Glomerular visceral epithelial cell (primary cell): ENCODE measurements around the gene ITGB6.
A peak's percentile ranks its signal among the peaks of the same experiment; 100 is the strongest.
"Not testable (repeated sequence)": the region's sequence is repeated elsewhere in the genome, so short reads cannot be mapped to it uniquely, and the experiment has no call there.

ENCODE experiments used
- DNase-seq: peaks from one replicate; pipeline ENCODE4 v3.0.0-alpha.2; 2016; ENCODE audit errors: extremely low spot score

The ITGB6 gene

DNA sequence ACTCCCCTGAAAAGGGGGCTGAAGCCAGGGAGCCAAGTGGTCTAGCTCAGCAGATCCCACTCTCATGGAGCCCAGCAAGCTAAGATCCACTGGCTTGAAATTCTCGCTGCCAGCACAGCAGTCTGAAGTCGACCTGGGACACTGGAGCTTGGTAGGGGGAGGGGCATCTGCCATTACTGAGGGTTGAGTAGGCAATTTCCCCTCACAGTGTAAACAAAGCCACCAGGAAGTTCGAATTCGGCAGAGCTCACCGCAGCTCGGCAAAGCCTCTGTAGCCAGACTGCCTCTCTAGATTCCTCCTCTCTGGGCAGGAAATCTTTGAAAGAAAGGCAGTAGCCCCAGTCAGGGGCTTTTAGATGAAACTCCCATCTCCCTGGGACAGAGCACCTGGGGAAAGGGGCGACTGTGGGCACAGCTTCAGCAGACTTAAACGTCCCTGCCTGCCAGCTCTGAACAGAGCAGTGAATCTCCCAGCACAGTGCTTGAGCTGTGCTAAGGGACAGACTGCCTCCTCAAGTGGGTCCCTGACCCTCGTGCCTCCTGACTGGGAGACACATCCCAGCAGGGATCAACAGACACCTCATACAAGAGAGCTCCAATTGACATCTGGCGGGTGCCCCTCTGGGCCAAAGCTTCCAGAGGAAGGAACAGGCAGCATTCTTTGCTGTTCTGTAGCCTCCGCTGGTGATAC is 18.8 kb downstream of the ITGB6 start:
- DNase-seq, result peak; percentile 50

DNA sequence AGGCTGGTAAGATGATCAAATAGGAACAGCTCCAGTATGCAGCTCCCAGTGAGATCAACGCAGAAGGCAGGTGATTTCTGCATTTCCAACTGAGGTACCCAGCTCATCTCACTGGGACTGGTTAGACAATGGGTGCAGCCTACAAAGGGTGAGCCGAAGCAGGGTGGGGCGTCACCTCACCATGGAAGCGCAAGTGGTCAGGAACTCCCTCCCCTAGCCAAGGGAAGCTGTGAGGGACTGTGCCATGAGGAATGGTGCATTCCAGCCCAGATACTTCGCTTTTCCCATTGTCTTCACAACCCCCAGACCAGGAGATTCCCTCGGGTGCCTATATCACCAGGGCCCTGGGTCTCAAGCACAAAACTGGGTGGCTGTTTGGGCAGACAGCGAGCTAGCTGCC is 19.4 kb downstream of the ITGB6 start:
- not testable (repeated sequence) for DNase-seq

DNA sequence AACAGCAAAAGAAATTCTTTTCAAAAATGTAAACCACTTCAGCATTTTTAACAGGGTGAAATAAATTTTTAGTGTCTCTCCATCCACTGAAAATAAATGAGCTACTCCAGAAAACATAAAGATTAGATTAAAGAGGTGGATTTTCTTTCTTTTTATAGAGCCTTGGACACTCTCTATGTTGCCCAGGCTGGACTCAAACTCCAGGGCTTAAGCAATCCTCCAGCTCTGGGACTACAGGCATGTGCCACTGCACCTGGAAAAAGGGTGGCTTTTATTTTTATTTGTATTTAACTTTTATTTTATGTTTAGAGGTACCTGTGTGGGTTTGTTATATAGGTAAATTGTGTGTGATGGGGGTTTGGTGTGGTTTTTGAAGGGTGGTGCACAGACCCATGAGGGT is 19.9 kb downstream of the ITGB6 start:
- DNase-seq, result no peak

DNA sequence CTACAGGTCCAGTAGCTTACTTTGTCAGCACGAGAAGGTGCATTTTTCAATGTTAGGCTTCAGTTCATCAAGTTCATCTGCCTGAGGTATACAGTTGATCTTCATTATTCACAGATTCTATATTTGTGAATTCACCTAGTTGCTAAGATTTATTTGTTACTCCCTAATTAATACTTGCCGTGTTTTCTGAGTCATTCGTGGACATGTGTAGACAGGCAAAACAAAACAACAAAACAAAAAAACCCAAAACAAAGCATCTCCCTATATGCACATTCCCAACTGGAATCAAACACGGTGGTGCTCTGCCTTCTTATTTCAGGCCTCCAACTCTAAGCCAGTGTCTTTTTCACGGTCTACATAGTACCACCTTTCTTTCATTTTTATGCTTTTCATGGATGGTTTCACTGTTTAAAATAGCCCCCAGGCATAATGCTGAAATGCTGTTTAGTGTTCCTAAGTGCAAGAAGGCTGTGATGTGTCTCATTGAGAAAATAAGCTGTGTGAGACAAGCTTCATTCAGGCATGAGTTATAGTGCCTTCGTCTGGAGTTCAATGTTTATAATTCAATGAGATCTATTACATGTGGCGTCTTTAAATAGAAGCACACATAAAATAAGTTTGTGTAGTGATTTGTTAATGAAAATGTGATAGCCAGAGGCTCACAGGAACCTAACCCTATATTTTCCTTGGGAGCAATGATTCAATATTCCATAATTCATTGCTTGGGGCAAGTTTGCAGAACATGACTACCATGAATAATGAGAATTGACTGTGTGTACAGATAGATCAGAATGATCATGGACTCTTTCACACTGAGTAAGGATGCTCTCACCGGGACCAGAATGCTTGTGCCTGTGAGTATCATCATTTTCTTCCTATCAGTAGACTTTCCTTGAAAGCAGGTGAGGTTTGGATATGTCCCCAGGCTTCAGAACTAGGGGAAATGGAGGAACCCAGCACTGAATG is 24.6 kb downstream of the ITGB6 start:
- no peak for DNase-seq

DNA sequence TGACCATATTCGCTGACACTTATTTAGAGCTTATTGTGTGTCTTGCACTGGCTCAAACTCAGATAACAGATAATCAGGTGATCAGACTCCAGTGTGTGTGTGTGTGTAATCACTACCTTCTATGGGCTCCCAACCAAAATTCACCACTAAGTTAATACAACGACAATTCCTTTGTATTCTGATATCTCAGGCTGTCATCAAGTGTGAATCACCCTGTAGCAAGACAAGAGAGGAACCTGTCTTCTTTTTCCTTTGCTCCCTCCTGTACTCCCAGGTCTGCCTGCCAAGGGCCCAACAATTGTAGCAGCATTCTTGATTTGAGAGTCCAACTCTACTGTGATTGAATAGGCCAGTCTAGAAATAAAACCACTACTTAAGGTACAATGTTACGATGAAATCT is 25.8 kb downstream of the ITGB6 start:
- DNase-seq, result no peak

DNA sequence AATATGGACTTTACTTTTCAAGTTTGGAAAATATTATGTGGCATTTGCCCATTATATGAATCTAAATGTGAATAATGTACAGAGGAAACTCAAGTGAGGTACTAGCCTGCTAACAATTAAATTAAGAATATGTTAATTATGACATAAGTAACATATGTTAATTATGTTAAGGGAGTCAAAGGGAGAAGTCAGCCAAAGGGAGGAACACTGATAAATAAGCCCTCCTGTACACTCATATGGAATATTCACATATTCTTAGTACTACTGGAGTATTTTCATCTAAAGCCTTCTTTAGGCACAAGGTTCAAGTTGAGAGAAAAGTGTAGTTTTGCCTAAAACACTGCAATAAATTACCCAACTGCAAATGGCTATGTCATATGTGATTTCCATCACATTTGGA is 30.1 kb downstream of the ITGB6 start:
- no peak for DNase-seq

DNA sequence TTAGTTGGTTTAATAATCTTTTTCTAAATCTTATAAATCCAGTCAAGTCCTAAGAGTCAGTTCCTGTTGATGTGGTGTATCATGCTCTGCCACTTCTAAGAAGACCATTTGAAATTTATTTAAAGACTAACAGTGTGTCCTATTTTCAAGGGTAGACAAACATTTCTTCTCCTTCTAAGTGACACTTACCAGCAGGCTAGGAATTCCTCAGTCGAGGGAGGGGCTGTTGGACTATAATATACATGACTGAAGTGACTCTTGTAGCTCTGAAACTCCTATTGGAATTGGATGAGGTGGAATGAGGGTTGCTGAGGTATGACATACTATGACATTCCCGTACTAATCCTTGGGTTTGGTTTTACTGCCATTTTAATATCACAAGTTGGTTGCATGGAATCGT is 30.6 kb downstream of the ITGB6 start:
- DNase-seq, result no peak

DNA sequence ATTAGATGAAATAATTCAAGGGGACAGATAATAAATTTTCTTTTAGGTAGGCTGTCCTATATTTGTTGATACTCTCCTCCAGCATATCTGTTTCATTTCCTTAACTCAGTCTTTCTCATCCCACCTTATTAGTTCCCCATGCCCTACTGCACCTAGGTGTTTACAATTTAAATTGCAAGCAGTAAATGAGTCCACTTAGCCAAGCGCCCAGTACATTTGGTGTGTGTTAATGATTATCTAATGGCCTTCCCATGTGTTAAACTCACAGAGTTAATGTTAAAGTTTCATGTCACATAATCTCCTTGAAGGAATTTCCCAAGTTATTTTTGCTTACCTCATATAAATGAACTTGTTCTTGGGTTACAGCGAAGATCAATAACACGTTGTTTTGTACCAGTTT is 31.2 kb downstream of the ITGB6 start:
- DNase-seq, result peak; percentile 40

DNA sequence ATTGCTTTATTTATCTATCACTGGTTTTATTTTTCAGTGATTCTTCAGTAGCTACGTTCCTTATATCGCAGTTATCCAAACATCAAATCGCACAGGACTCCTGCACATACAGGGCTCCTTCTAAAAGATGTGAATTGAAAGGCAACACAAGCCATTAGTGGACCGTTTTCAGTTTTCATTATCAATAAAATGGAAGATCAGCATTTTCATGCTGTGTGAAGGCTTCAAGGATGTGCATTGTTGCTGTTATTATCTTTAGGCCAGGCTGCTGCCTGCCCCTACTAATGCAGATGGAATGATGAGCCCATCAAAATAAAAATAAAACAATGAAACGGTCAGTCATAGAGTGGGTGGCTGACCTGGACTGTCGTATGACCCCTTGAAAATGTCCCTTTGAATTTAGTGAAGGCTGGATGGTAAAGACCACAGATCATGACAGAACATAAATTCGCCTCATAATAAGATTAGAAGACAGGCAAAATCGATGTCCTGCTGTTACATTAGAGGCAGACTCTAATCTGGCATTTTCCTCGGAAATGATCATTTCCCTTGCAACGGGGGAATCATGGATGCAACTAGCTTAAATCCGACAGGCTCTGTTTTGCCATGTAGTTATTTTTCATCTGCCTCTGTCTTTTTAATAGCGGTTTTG is 32.9 kb downstream of the ITGB6 start:
- no peak for DNase-seq

DNA sequence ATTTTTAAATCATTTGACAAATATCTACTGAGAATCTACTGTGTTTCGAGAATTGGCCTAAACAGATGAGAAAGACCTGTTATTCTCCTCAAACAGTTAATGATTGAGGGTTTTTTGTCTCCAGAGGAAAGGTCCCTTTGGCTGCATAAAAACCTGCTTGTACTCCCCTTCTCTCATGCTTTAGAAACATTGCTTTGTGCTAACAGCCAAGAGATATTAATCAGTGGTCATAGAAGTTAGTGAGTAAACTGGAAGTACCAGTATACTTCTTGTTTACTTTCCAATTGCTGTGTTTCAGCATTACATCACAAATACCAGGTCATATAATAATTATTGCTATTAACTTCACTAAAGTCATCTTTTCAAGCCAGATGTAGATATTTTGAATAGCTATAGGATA is 34.1 kb downstream of the ITGB6 start:
- no peak for DNase-seq

DNA sequence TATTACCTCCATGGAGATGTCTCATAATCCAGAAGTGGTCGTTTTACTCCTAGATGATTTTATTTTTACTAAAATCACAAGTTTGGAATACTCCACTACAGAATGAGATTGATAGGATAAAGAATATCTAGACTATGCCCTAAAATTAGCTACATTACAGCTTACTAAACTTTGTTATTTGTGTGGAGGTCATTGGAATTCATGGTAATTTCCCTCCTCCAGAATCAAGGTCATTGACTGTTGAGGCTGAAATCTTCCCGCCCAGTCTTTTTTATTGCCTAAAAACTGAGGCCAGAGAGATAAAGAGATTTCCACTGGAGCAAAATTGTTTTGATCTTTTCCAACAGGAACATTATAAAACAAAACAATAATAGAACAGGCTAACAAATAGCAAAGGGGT is 35.0 kb downstream of the ITGB6 start:
- DNase-seq, result no peak

DNA sequence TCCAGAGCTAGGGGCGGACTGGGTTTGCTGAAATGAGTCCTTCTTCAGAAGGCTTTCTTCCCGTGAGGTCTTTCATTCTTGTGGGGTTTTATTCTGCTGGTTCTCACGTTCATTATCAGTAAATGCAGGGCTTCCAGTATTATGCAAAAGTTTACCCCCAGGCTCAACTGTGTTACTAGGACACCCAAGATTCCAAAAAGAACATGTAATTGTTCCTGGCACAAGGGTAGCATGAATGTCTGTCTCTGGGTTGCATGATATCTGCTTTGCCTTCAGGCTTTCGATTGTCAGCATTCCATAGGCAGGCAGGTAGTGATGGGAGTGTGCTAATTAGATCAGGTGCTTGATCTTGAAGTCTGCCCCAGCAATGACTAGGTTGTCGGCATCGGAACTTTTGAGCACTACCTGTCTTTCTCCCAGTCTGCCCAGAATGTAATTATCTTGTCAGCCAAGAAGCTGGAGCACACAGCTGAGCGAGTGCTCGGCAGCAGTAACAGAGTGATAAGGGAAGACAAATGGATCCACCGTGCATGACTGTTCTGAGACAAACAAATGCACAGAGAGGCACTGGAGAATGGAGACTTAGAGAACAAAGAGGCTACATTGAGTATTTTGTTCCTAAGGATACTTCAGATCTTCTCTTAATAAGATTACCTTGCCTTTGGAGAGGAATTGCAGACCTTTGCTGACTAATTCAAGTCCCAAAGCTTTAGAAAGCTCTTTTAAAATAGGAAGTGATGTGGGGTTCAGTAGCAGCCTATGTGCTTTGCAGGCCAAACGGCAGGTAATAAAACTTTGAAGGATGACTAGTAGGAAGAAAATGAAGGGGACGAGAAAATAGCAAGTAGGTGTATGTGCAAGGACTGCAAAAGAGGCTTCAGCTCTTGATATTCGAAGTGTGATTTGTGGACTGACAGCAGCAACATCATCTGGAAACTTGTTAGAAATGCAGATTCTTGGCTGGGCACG is 41.9 kb downstream of the ITGB6 start:
- no peak for DNase-seq

DNA sequence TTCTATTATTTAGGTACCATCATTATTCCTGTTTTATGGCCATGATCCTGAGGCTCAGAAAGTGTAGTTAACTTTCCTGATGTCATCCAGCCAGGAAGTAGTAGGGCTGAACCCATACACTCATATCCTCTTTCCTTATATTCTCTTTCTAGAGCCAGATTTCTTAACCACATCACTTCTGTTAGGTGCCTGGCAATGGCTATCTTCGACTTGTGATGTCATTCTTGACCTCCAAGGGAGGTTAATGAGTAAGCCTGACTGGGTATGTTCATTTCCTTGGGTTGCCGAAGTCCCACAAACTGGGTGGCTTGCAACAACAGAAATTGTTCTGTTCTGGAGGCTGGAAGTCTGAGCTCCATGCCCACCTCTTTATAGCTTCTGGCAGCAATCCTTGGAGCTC is 43.4 kb downstream of the ITGB6 start:
- DNase-seq, result peak; percentile 66

DNA sequence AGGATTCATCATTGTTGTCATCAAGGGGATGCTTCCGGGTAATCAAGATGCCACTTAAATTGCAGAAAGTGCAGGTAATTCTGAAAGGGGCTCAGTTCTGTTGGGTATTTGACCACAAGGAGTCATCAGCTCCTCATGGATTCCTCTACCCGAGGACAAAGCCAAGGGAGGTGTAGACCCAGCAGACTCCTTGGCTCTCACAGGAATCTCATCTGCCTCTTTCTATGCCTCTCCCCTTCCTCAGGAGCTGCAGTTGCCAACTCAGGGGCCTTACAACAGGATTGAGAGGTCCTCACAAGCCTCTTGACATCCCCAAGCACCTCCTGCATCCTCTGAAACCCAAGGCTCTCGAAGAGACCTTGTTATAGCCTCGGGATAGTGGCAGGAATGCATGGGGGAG is 44.0 kb downstream of the ITGB6 start:
- no peak for DNase-seq

DNA sequence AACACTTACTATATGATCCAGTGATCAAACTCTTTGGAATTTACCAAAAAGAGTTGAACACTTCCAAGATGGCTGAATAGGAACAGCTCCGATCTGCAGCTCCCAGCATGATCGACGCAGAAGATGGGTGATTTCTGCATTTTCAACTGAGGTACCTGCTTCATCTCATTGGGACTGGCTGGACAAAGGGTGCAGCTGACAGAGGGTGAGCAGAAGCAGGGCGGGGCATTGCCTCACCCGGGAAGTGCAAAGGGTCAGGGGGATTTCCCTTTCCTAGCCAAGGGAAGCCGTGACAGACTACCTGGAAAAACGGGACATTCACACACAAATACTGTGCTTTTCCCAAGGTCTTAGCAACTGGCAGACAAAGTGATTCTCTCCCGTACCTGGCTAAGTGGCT is 51.7 kb downstream of the ITGB6 start:
- DNase-seq, result not testable (repeated sequence)

DNA sequence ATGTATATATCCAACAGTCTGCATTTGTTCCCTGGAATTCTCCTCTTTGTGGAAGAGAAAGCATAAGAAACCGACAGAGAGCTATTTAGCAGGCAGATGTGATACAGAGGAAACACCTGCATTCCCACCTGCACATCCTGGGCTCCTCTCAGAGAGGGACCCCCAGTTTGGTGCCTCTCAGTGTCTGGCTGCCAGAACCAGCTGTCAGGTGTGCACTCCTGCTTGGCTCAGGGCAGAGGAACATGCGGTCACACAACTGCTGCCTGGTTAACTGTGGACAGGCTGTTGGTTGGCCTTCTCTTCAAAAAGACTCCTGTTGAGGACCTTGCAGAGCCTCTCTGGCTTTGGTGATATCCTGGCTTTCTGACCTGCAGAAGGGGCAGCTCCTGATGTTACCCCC is 54.6 kb downstream of the ITGB6 start:
- DNase-seq, result no peak

DNA sequence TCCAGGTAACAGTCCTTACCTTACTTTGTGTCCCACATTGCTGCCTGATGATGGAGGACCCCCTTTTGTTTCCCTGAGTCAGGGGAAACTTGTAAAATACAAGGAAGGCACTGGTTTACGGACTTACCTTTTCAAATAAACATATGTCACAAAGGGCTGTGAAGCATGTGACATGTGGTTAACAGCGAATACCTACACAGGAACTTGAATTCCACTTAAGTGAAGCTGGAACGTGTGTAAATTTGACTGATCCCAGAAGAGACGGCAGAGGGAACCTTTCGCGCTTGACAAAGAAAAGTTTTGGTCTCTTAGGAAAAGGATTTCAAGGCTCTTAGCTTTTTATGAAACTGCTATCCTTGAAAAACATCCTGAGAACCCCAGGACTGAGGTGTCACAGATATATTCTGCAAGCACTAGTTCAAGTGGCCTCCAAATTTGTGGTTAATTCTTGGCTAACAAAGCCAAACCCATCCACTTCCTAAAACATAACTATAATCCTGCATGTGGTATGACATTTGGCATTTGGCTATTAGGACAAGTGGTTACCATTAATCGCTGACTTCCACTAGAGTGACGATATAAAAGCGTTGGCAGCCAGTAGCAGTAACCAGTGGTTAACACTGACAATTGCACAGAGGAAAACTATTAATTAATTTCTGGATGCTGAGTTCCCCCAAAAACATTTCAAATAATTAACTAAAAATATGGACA is 55.6 kb downstream of the ITGB6 start:
- DNase-seq, result no peak

DNA sequence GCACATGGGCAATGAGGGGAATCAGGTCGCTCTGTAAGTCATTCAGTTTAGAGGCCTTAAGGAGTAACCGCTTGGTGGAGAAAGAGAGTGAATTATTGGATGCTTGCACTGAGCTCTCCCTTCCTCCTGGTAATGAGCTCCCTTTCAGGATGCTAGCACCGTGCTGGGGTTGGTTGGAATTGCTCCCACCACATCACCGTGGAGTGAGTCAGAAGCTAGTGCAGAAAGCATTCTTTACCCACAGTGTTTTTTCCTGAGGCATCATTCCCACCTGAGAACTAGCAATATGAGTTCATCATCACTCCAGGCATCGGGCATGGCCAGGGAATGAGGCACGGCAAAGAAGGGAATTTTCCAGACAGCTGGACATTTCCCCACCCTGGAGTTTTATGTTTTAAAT is 57.6 kb downstream of the ITGB6 start:
- no peak for DNase-seq

DNA sequence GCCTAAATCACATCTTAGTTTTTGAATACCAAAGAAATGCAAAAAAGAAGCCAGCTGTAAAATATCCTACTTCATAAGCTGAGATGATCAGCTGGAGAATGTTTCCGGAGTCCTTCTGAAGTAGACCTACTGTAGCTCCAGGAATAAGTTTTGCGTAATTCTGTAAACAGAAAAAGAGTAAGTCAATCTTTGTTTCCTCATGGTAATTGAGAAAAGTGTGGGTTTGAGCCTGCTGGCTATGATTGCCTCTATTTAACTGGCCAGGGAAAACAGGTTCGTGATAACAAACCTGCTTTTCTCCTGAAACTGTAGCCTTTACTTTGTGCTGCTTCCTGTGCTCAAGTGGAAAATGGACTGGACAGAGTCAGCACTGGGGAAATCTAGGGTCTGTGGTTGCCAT is 58.2 kb downstream of the ITGB6 start:
- no peak for DNase-seq

DNA sequence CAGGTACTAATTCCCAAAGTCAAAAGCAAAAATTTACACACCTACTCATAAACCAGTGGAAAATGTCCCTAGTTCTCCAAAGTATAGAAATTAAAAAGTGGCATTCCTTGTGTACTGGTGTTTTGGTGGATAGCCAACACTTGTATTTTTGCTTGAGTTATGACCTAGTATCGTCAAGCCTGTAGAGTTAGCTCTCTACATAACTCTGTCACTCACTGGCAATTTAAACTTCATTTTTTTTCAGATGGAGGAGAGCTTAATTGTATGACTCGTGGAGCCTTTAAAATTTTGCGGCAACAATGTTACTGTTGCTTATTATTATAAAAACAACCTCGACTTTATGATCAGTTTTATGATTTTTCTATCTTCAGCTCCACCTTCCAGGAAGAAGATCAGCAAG is 58.7 kb downstream of the ITGB6 start:
- DNase-seq, result no peak

DNA sequence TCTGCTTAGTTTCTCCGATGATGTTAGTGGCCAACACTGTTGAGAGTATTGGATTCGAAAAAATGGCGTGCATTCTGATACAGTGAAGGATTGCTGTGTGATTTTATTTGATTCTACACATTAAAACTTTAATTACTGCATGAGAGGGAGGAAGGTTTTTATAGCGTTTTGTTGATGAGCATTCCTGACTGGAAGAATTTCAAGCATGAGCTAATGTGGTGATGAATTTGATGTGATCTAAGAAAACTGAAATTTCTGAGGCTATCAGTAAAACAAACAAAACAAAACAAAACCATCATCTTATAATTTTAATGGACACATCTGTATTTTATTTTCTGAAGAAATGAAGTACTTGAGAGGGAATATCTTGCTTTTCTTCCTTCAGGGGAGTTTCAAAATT is 59.6 kb downstream of the ITGB6 start:
- no peak for DNase-seq
